Panc1 (cell line): ENCODE measurements around the gene CDKN2B-AS1.

Experiments
- POLR2AphosphoS5 ChIP-seq: IDR thresholded peaks from 2 replicates; pipeline ENCODE4 v1.6.1; 2012; ENCODE audit warnings: mild to moderate bottlenecking, low read depth, low read length, moderate library complexity
- TF ChIP-seq, protein P1 (sequence below): fragments of 450-650 bp; IDR thresholded peaks from 2 replicates; pipeline ENCODE4 v1.5.1; 2017; ENCODE audit warnings: mild to moderate bottlenecking

DNA sequence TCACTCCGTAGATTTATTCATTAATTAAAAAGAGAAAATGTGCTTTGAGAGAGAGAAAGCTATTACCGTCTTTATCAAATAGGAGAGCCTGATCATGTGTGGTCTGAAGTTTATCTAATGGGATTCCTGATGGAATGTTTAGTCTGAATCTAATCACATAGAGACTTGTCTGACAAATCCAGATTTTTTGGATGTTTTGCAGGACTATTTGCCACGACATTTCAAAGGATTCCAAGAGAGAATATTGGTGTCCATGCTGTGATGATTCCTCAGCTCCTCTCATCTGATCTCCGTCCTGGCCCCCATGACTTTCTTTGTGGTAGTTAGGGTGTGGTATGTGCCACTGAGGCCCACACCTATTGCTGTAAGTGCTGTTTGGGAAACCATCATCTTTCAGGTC is 34.6 kb downstream of the CDKN2B-AS1 start:
- no peak for TF ChIP-seq POLR2AphosphoS5
- TF ChIP-seq, protein P1, sequence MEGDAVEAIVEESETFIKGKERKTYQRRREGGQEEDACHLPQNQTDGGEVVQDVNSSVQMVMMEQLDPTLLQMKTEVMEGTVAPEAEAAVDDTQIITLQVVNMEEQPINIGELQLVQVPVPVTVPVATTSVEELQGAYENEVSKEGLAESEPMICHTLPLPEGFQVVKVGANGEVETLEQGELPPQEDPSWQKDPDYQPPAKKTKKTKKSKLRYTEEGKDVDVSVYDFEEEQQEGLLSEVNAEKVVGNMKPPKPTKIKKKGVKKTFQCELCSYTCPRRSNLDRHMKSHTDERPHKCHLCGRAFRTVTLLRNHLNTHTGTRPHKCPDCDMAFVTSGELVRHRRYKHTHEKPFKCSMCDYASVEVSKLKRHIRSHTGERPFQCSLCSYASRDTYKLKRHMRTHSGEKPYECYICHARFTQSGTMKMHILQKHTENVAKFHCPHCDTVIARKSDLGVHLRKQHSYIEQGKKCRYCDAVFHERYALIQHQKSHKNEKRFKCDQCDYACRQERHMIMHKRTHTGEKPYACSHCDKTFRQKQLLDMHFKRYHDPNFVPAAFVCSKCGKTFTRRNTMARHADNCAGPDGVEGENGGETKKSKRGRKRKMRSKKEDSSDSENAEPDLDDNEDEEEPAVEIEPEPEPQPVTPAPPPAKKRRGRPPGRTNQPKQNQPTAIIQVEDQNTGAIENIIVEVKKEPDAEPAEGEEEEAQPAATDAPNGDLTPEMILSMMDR, result no peak
